Activated CD4-positive, CD25-positive, alpha-beta regulatory T cell treated with anti-CD3 and anti-CD28 coated beads, Interleukin-2, amount 50 U/mL, for 72 hours (primary cell): ENCODE data around the gene RSU1.

Experiments used
- DNase-seq: peaks from one replicate; pipeline ENCODE4 v3.0.0; 2021

The RSU1 gene

GRCh38 chr10:16820421-16820820 lies 3.2 kb upstream of the RSU1 start:
- no peak for DNase-seq

GRCh38 chr10:16820018-16820417 lies 2.8 kb upstream of the RSU1 start:
- no peak for DNase-seq

GRCh38 chr10:16819436-16819835 lies 2.2 kb upstream of the RSU1 start:
- no peak for DNase-seq

- no peak for DNase-seq
Observed at GRCh38 chr10:16819026-16819425, 1.8 kb upstream of the RSU1 start.

- DNase-seq = no peak
Observed at GRCh38 chr10:16816830-16817124, 447 bp downstream of the RSU1 start.

- DNase-seq = no peak
Observed at GRCh38 chr10:16816171-16816570, 1.1 kb downstream of the RSU1 start.

GRCh38 chr10:16814012-16814411 lies 3.2 kb downstream of the RSU1 start:
- DNase-seq = no peak

- no peak for DNase-seq
Observed at GRCh38 chr10:16812676-16813075, 4.5 kb downstream of the RSU1 start.

GRCh38 chr10:16811765-16812164 lies 5.5 kb downstream of the RSU1 start:
- DNase-seq = no peak

GRCh38 chr10:16811292-16811691 lies 5.9 kb downstream of the RSU1 start:
- DNase-seq = no peak

GRCh38 chr10:16809074-16809718 lies 8.0 kb downstream of the RSU1 start:
- peak; percentile 40 for DNase-seq

- no peak for DNase-seq
Observed at GRCh38 chr10:16804123-16804522, 13.1 kb downstream of the RSU1 start.

- DNase-seq = no peak
Observed at GRCh38 chr10:16803464-16803863, 13.8 kb downstream of the RSU1 start.

- DNase-seq = no peak
Observed at GRCh38 chr10:16799621-16800020, 17.6 kb downstream of the RSU1 start.

- no peak for DNase-seq
Observed at GRCh38 chr10:16798571-16798970, 18.7 kb downstream of the RSU1 start.

GRCh38 chr10:16795410-16796073 lies 21.7 kb downstream of the RSU1 start:
- DNase-seq = no peak

- DNase-seq = no peak
Observed at GRCh38 chr10:16794005-16794404, 23.2 kb downstream of the RSU1 start.

GRCh38 chr10:16792675-16793074 lies 24.5 kb downstream of the RSU1 start:
- DNase-seq = no peak

GRCh38 chr10:16789765-16790164 lies 27.5 kb downstream of the RSU1 start:
- no peak for DNase-seq

GRCh38 chr10:16789261-16789660 lies 28.0 kb downstream of the RSU1 start:
- no peak for DNase-seq

- no peak for DNase-seq
Observed at GRCh38 chr10:16788778-16789177, 28.4 kb downstream of the RSU1 start.

- DNase-seq = no peak
Observed at GRCh38 chr10:16788125-16788524, 29.1 kb downstream of the RSU1 start.

GRCh38 chr10:16787361-16787791 lies 29.8 kb downstream of the RSU1 start:
- peak; percentile 64 for DNase-seq

- DNase-seq = no peak
Observed at GRCh38 chr10:16780338-16780880, 36.8 kb downstream of the RSU1 start.

GRCh38 chr10:16779384-16779915 lies 37.8 kb downstream of the RSU1 start:
- DNase-seq = peak; percentile 49
